Upper lobe of right lung (tissue), 1 donor: Measurements from ENCODE around the gene PCGF3. TPM values are rescaled to one million over a fixed set of nuclear protein-coding genes. Genes with fewer than 3 reads are reported as not detected.
"Not testable (repeated sequence)": the region's sequence is repeated elsewhere in the genome, so short reads cannot be mapped to it uniquely, and the experiment has no call there.

ENCODE experiments used
- ATAC-seq: fragments of 200-7000 bp; cut with Tn5 transposase; one replicate; pipeline ENCODE4 v1.9.1; 2020; ENCODE audit warnings: mild to moderate bottlenecking, moderate library complexity
- DNase-seq: peaks from one replicate; pipeline ENCODE4 v3.0.0-alpha.2; 2020
- H3K27ac ChIP-seq: fragments of 200-600 bp; one replicate; pipeline ENCODE4 v1.8.0; 2022
- H3K27me3 ChIP-seq: fragments of 200-600 bp; one replicate; pipeline ENCODE4 v1.8.0; 2022; ENCODE audit warnings: mild to moderate bottlenecking
- H3K36me3 ChIP-seq: fragments of 200-600 bp; one replicate; pipeline ENCODE4 v1.8.0; 2022
- H3K4me1 ChIP-seq: fragments of 200-600 bp; one replicate; pipeline ENCODE4 v1.8.0; 2022
- H3K4me3 ChIP-seq: fragments of 200-600 bp; one replicate; pipeline ENCODE4 v1.8.0; 2022; ENCODE audit warnings: mild to moderate bottlenecking
- H3K9me3 ChIP-seq: fragments of 200-600 bp; one replicate; pipeline ENCODE4 v1.8.0; 2022
- CTCF ChIP-seq: fragments of 200-600 bp; IDR thresholded peaks from one replicate; pipeline ENCODE4 v1.8.0; 2022; ENCODE audit warnings: antibody characterized with exemption
- intact Hi-C: fragments of 100-400 bp; cut with DNase I; formaldehyde crosslinking; loops from one replicate; pipeline ENCODE4 v1.11.0; 2022
- total RNA-seq: library from RNA; stranded (reverse); fragmentation: NEBNext Ultra II Directional; extraction: Animal tissue kit (Norgen Biotek cat#: 25700); gene quantifications from one replicate; pipeline ENCODE4 v1.2.1, GENCODE V29; 2021
- donor health status: DM: no; HTN: yes; CAD: no; lungs with severe emphysema.

PCGF3 gene
- total RNA-seq, 1 donor from 2014 or later: 42.2 TPM

- no peak for DNase-seq
- H3K36me3 ChIP-seq: peaks cover 31% of the 10 kb centered on the region
- intact Hi-C loops: no loop called here
- no peaks in the 10 kb centered on the region for H3K4me1 ChIP-seq
- H3K27ac ChIP-seq: no peak overlapping the region
- no peak for ATAC-seq
- no peak overlapping the region for H3K4me3 ChIP-seq
- no peaks in the 10 kb centered on the region for H3K9me3 ChIP-seq
- no peak for TF ChIP-seq CTCF
- H3K27me3 ChIP-seq: no peaks in the 10 kb centered on the region
These were observed 51.5 kb downstream of the PCGF3 start for GRCh38 chr4:757111-757510.

- not testable (repeated sequence) for ATAC-seq, H3K4me1 ChIP-seq
These were observed 54.2 kb downstream of the PCGF3 start for GRCh38 chr4:759810-760209.

GRCh38 chr4:760616-761015 lies 55.0 kb downstream of the PCGF3 start:
- Histone ChIP-seq H3K27ac (no peak overlapping the region), H3K27me3 (no peaks in the 10 kb centered on the region), H3K4me1 (no peaks in the 10 kb centered on the region), H3K4me3 (no peak overlapping the region), H3K9me3 (no peaks in the 10 kb centered on the region), H3K36me3 (peaks cover 43% of the 10 kb centered on the region)
- DNase-seq (no peak), ATAC-seq (no peak)
- no peak for TF ChIP-seq CTCF
- intact Hi-C loops: no loop called here

More at GRCh38 chr4:759810-760209, 54.2 kb downstream of the PCGF3 start:
- H3K27me3 ChIP-seq, H3K27ac ChIP-seq, H3K4me3 ChIP-seq, DNase-seq, H3K9me3 ChIP-seq, intact Hi-C loops: not testable (repeated sequence)
- peaks cover 39% of the 10 kb centered on the region for H3K36me3 ChIP-seq

GRCh38 chr4:761086-761485 lies 55.5 kb downstream of the PCGF3 start:
- Histone ChIP-seq H3K36me3 (peaks cover 48% of the 10 kb centered on the region), H3K27ac (no peak overlapping the region), H3K27me3 (no peaks in the 10 kb centered on the region), H3K9me3 (no peaks in the 10 kb centered on the region), H3K4me3 (no peak overlapping the region), H3K4me1 (no peaks in the 10 kb centered on the region)
- intact Hi-C loops: no loop called here
- TF ChIP-seq CTCF: no peak
- ATAC-seq (no peak), DNase-seq (no peak)

GRCh38 chr4:761739-762138 lies 56.1 kb downstream of the PCGF3 start:
- no peak for ATAC-seq
- Histone ChIP-seq H3K36me3 (peaks cover 54% of the 10 kb centered on the region), H3K9me3 (no peaks in the 10 kb centered on the region), H3K27me3 (no peaks in the 10 kb centered on the region), H3K27ac (no peak overlapping the region), H3K4me3 (no peak overlapping the region), H3K4me1 (no peaks in the 10 kb centered on the region)
- no peak for DNase-seq
- TF ChIP-seq CTCF: no peak
- intact Hi-C loops: no loop called here

GRCh38 chr4:762211-763190 lies 56.9 kb downstream of the PCGF3 start:
- peaks cover 62% of the 10 kb centered on the region for H3K36me3 ChIP-seq
- intact Hi-C loops: no loop called here
- H3K9me3 ChIP-seq: no peaks in the 10 kb centered on the region
- TF ChIP-seq CTCF: no peak
- no peaks in the 10 kb centered on the region for H3K4me1 ChIP-seq
- H3K27me3 ChIP-seq: no peaks in the 10 kb centered on the region
- no peak overlapping the region for H3K4me3 ChIP-seq
- H3K27ac ChIP-seq: no peak overlapping the region
- no peak for ATAC-seq
- no peak for DNase-seq
